GM12878 (cell line): Measurements from ENCODE around the gene NHERF2. TPM values are rescaled to one million over a fixed set of nuclear protein-coding genes. Genes with fewer than 3 reads are reported as not detected.

Source experiments
- ATAC-seq: fragments of 200-7000 bp; cut with Tn5 transposase; 3 replicates; pipeline ENCODE4 v1.9.1; 2020; ENCODE audit warnings: mild to moderate bottlenecking, moderate library complexity
- BruUV-seq: library from RNA; stranded (reverse); fragments of 400-500 nt; replicated peaks from 2 replicates; lab custom pipeline; 2021; lab: Mats Ljungman, UMichigan
- CTCF ChIA-PET: fragments of 300-600 bp; sonication (Branson Sonifier 250); formaldehyde crosslinking; extraction: SDS; loops from one replicate; lab custom pipeline; 2021; ENCODE audit warnings: inconsistent platforms; lab: Yijun Ruan, JAX
- POLR2A ChIA-PET: fragments of 350-600 bp; formaldehyde crosslinking; extraction: SDS; loops from one replicate; lab custom pipeline; 2021; ENCODE audit warnings: inconsistent platforms; lab: Charles Lee
- RAD21 ChIA-PET: fragments of 300-600 bp; sonication (Branson Sonifier 250); formaldehyde crosslinking; loops from one replicate; lab custom pipeline; 2023; ENCODE audit warnings: antibody characterized with exemption; ENCODE audit not compliant: unreplicated experiment; lab: Charles Lee
- SMC1A ChIA-PET: fragments of 300-600 bp; sonication (Branson Sonifier 250); formaldehyde crosslinking; loops from one replicate; lab custom pipeline; 2023; ENCODE audit not compliant: unreplicated experiment, uncharacterized antibody; lab: Charles Lee
- DNase-seq: peaks from one replicate; pipeline ENCODE4 v3.0.0-alpha.2; 2011; ENCODE audit warnings: low read depth, low spot score
- FAIRE-seq: peaks from 3 replicates; lab custom pipeline; 2011; peaks lifted over from hg19 to GRCh38; lab: Jason Lieb, UNC
- H2AFZ ChIP-seq: 2 replicates; pipeline ENCODE4 v1.6.0; 2011; ENCODE audit warnings: low read depth, low read length, control low read depth; ENCODE audit not compliant: control insufficient read depth
- H3K27ac ChIP-seq: 2 replicates; pipeline ENCODE4 v1.5.1; 2011; ENCODE audit warnings: control low read depth; ENCODE audit not compliant: control insufficient read depth, insufficient read depth
- H3K27me3 ChIP-seq, 2 experiments: replicated peaks in 1 of 2; 2 replicates each; pipeline versions ENCODE4 v1.6.0 to v1.6.1; 2011; ENCODE audit warnings: low read length in 1 of 2; ENCODE audit not compliant: control insufficient read depth in 2 of 2, insufficient read depth in 2 of 2
- H3K36me3 ChIP-seq, 2 experiments: 2 replicates each; pipeline ENCODE4 v1.5.1; 2011; ENCODE audit warnings: low read length in 1 of 2; ENCODE audit not compliant: control insufficient read depth in 2 of 2, insufficient read depth in 2 of 2
- H3K4me1 ChIP-seq: 2 replicates; pipeline ENCODE4 v1.6.1; 2011; ENCODE audit warnings: mild to moderate bottlenecking, low read length, moderate library complexity, mixed read lengths; ENCODE audit not compliant: control insufficient read depth, insufficient read depth
- H3K4me2 ChIP-seq: 2 replicates; pipeline ENCODE4 v1.6.0; 2011; ENCODE audit warnings: control low read depth; ENCODE audit not compliant: control insufficient read depth, insufficient read depth
- H3K4me3 ChIP-seq: fragments of 200-600 bp; sonication (generic); 2 replicates; pipeline ENCODE4 v1.5.1; 2016
- H3K79me2 ChIP-seq: 2 replicates; pipeline ENCODE4 v1.6.0; 2011; ENCODE audit warnings: low read length; ENCODE audit not compliant: control insufficient read depth, insufficient read depth
- H3K9ac ChIP-seq: 2 replicates; pipeline ENCODE4 v1.8.0; 2011; ENCODE audit warnings: low read length, control low read depth, mixed read lengths; ENCODE audit not compliant: control insufficient read depth, insufficient read depth
- H3K9me3 ChIP-seq: replicated peaks from 3 replicates; pipeline ENCODE4 v1.5.1; 2011; ENCODE audit warnings: mild to moderate bottlenecking, low read length; ENCODE audit not compliant: control insufficient read depth, insufficient read depth
- H4K20me1 ChIP-seq: 2 replicates; pipeline ENCODE4 v1.6.0; 2011; ENCODE audit not compliant: control insufficient read depth, insufficient read depth
- CREB1 ChIP-seq: IDR thresholded peaks from 2 replicates; pipeline ENCODE4 v1.6.1; 2012; ENCODE audit warnings: low read depth, mild to moderate bottlenecking, inconsistent platforms
- DPF2 ChIP-seq: fragments of 450-650 bp; IDR thresholded peaks from 2 replicates; pipeline ENCODE4 v1.6.1; 2017; ENCODE audit warnings: mild to moderate bottlenecking
- FOS ChIP-seq: IDR thresholded peaks from 3 replicates; pipeline ENCODE4 v1.6.1; 2011; ENCODE audit warnings: borderline replicate concordance; ENCODE audit not compliant: insufficient read length; ENCODE audit errors: extremely low read depth
- KLF5 ChIP-seq: fragments of 450-650 bp; IDR thresholded peaks from 2 replicates; pipeline ENCODE4 v1.6.1; 2014; ENCODE audit warnings: mild to moderate bottlenecking; ENCODE audit not compliant: partially characterized antibody
- NFYA ChIP-seq: IDR thresholded peaks from 2 replicates; pipeline ENCODE4 v1.6.1; 2011; ENCODE audit warnings: low read depth, mild to moderate bottlenecking, low read length, improper control_type of control experiment, borderline replicate concordance
- SPI1 ChIP-seq: IDR thresholded peaks from 2 replicates; pipeline ENCODE4 v1.6.1; 2011; ENCODE audit warnings: low read depth, mild to moderate bottlenecking, low read length, moderate library complexity, borderline replicate concordance; ENCODE audit not compliant: insufficient read depth
- SREBF1 ChIP-seq: IDR thresholded peaks from 2 replicates; pipeline ENCODE4 v1.6.1; 2012; ENCODE audit warnings: mild to moderate bottlenecking, low read length
- STAT3 ChIP-seq: IDR thresholded peaks from 2 replicates; pipeline ENCODE4 v1.6.1; 2011; ENCODE audit warnings: low read depth, low read length, improper control_type of control experiment
- WGBS: methylation state at CpG from one replicate; pipeline ENCODE4 v1.1.6; 2016; ENCODE audit warnings: low lambda C conversion rate; ENCODE audit not compliant: insufficient replicate concordance, insufficient coverage; ENCODE audit errors: missing lambda C conversion rate; 5-methylcytosine and 5-hydroxymethylcytosine counted together
- in situ Hi-C: fragments of 300-500 bp; cut with MboI; formaldehyde crosslinking; loops from 9 replicates; pipeline ENCODE4 v1.14.3; 2018; ENCODE audit warnings: mixed read lengths
- intact Hi-C: fragments of 100-400 bp; cut with micrococcal nuclease; formaldehyde crosslinking; loops from one replicate; pipeline ENCODE4 v1.14.2; 2022; ENCODE audit not compliant: unreplicated experiment
- polyA plus RNA-seq, 11 experiments: library from polyadenylated mRNA; depleted of rRNA in 4 of 11; unstranded in 6 of 11; stranded (reverse) in 5 of 11; fragments of >200 nt; fragmentation: Nextera tagmentation in 4 of 11; fragmentation: Illumina TruSeq in 1 of 11; extraction: Ambion mirVana in 4 of 11; extraction: Trizol in 1 of 11; gene quantifications; 1 replicate in 1 of 11; 2 replicates in 10 of 11; pipeline versions ENCODE4 v1.2.1 to v1.2.3, GENCODE V29; 2011 to 2016; ENCODE audit warnings: inconsistent platforms in 2 of 11, missing spikeins in 2 of 11, low read depth in 1 of 11
- total RNA-seq, 4 experiments: library from RNA; depleted of rRNA in 3 of 4; stranded (reverse); fragments of >200 nt in 3 of 4; fragmentation: Illumina TruSeq in 1 of 4; extraction: Trizol in 1 of 4; gene quantifications; 2 replicates each; pipeline versions ENCODE4 v1.2.1 to v1.2.3, GENCODE V29; 2013 to 2021
- TF ChIP-seq, protein P1 (sequence below): fragments of 450-650 bp; IDR thresholded peaks from 2 replicates; pipeline ENCODE4 v1.6.1; 2017; ENCODE audit warnings: mild to moderate bottlenecking
- TF ChIP-seq, protein P2 (sequence below): fragments of 450-650 bp; formaldehyde crosslinking; IDR thresholded peaks from 2 replicates; pipeline ENCODE4 v1.4.0; 2020; ENCODE audit warnings: mild to moderate bottlenecking, moderate library complexity

NHERF2 gene
- total and polyA plus RNA-seq, 10 of the 15 experiments (the other 5 are each of a cell fraction or from before 2014, with no cell fraction given) = 0.05 to 0.31 (median 0.08) TPM; not detected in 4

DNA sequence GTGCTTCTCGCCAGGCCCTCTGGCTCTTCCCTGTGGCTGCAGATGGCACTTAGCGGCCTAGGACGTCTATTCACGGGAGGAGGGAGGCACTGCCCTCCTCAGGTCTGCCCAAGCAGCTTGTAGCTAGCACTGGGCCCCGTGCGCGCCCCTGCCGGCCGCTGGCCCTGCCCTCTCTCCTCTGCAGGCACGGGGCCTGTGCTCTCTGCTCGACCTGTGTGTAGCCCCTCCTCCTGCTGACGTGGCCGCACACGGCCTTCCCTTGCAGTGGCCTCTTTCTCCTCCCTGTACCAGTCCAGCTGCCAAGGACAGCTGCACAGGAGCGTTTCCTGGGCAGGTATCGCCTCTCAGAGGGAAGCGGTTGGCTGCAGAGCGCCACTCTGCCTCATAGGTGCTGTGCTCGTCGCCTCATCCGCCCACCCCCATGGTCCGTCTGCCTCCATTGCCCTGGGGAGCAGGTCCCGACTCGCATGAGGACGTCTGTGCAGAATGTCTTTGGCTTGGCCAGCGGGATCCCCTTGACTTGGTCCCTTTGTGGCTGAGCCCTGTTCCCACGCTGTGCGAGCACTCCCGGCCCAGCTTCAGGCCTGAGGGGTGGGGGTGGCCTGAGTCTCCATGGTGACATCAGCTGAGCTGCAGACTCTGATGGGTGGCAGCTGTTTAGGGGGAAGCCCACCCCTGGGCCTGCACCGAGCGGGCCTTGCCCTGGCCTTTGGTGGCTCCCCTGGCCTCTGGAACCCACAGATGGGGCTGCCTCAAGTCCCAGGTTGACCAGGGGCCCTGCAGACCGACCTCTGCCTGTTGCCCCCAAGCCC is 55.7 kb downstream of the NHERF2 start (continued):
- TF ChIP-seq SPI1 (no peak), DPF2 (no peak), KLF5 (no peak), NFYA (no peak), SREBF1 (no peak)
- TF ChIP-seq, protein P1, sequence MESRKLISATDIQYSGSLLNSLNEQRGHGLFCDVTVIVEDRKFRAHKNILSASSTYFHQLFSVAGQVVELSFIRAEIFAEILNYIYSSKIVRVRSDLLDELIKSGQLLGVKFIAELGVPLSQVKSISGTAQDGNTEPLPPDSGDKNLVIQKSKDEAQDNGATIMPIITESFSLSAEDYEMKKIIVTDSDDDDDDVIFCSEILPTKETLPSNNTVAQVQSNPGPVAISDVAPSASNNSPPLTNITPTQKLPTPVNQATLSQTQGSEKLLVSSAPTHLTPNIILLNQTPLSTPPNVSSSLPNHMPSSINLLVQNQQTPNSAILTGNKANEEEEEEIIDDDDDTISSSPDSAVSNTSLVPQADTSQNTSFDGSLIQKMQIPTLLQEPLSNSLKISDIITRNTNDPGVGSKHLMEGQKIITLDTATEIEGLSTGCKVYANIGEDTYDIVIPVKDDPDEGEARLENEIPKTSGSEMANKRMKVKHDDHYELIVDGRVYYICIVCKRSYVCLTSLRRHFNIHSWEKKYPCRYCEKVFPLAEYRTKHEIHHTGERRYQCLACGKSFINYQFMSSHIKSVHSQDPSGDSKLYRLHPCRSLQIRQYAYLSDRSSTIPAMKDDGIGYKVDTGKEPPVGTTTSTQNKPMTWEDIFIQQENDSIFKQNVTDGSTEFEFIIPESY = no peak

DNA sequence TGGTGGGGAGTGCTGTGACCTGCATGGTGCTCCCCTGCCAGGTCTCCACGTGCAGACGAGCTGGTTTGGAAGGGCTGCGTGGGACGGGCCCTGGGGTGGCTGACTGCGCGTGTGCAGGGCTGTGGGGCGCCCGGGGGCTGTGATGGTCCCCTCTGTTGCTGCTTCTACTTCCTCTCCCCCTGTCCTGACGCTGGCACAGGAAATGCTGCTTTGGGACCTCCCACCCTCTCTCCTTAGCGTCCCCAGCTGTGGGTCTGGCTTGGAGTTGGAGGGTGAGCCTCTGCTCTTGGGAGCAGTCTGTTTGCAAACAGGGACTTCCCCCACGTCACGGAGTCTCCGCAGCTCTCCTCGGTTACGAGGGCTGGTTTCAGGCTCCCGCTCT is 56.3 kb downstream of the NHERF2 start:
- CTCF ChIA-PET = interaction anchor here (1.1 kb wide), 1 partner anchor 58 kb away, joined by 3 read pairs; no protein-coding TSS in a partner anchor
- ATAC-seq = peak; percentile 31; the same call in 2 of the 3 replicates

More for the DNA sequence above, 56.3 kb downstream of the NHERF2 start:
- POLR2A ChIA-PET = no interaction called here
- Histone ChIP-seq H3K27ac (no peak overlapping the region), H3K4me3 (no peak overlapping the region), H3K4me1 (no peaks in the 10 kb centered on the region), H3K9ac (no peak overlapping the region), H3K9me3 (no peaks in the 10 kb centered on the region), H3K36me3 (peaks cover 0 to 2% of the 10 kb centered on the region in 2 experiments; a peak in 3 of 4 replicates), H3K4me2 (no peak overlapping the region), H3K79me2 (no peaks in the 10 kb centered on the region), H2AFZ (no peak overlapping the region), H3K27me3 (no peaks in the 10 kb centered on the region), H4K20me1 (no peaks in the 10 kb centered on the region)
- DNase-seq = no peak
- no TSS peak for BruUV-seq
- TF ChIP-seq STAT3 (no peak), FOS (no peak), CREB1 (no peak)
- TF ChIP-seq, protein P2, sequence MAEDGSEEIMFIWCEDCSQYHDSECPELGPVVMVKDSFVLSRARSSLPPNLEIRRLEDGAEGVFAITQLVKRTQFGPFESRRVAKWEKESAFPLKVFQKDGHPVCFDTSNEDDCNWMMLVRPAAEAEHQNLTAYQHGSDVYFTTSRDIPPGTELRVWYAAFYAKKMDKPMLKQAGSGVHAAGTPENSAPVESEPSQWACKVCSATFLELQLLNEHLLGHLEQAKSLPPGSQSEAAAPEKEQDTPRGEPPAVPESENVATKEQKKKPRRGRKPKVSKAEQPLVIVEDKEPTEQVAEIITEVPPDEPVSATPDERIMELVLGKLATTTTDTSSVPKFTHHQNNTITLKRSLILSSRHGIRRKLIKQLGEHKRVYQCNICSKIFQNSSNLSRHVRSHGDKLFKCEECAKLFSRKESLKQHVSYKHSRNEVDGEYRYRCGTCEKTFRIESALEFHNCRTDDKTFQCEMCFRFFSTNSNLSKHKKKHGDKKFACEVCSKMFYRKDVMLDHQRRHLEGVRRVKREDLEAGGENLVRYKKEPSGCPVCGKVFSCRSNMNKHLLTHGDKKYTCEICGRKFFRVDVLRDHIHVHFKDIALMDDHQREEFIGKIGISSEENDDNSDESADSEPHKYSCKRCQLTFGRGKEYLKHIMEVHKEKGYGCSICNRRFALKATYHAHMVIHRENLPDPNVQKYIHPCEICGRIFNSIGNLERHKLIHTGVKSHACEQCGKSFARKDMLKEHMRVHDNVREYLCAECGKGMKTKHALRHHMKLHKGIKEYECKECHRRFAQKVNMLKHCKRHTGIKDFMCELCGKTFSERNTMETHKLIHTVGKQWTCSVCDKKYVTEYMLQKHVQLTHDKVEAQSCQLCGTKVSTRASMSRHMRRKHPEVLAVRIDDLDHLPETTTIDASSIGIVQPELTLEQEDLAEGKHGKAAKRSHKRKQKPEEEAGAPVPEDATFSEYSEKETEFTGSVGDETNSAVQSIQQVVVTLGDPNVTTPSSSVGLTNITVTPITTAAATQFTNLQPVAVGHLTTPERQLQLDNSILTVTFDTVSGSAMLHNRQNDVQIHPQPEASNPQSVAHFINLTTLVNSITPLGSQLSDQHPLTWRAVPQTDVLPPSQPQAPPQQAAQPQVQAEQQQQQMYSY (CRISPR knock-in tag) = no peak
- 85% methylated on average over 16 of the region's 16 CpGs for WGBS
- RAD21 ChIA-PET = no interaction called here
- SMC1A ChIA-PET = no interaction called here
- no peak for FAIRE-seq
- intact Hi-C loops (no loop called here), in situ Hi-C loops (loop anchor here (10.0 kb wide), 1 partner anchor 62 kb away; the partner anchor contains the start of gene RAB26)
